ENCODE data around the gene ARID3A.
"Not testable (repeated sequence)": the region's sequence is repeated elsewhere in the genome, so short reads cannot be mapped to it uniquely, and the experiment has no call there.

ARID3A gene

GRCh38 chr19:887072-887471 is 38.8 kb upstream of the ARID3A start:
- no peak overlapping the region for H3K27ac ChIP-seq
- no peaks in the 10 kb centered on the region for H3K9me3 ChIP-seq
- H3K27me3 ChIP-seq, result no peaks in the 10 kb centered on the region
- no peak overlapping the region for H3K4me3 ChIP-seq (ENCODE audit: low read depth in 1 of 2, low read length in 1 of 2)
- TF ChIP-seq CTCF (IDR thresholded peaks at IDR 0.05), result no peak
- H3K36me3 ChIP-seq, result peaks cover 89% of the 10 kb centered on the region
- H3K4me1 ChIP-seq (ENCODE audit: control insufficient read depth in 1 of 2, insufficient read depth in 1 of 2, low read depth in 1 of 2, low read length in 1 of 2), result peaks cover 2 to 7% of the 10 kb centered on the region in 2 experiments

GRCh38 chr19:887599-887998 is 38.2 kb upstream of the ARID3A start:
- Histone ChIP-seq H3K27ac (no peak overlapping the region), H3K27me3 (no peaks in the 10 kb centered on the region), H3K4me1 (ENCODE audit: control insufficient read depth in 1 of 2, insufficient read depth in 1 of 2, low read depth in 1 of 2, low read length in 1 of 2) (peaks cover 6 to 12% of the 10 kb centered on the region in 2 experiments), H3K9me3 (no peaks in the 10 kb centered on the region), H3K4me3 (ENCODE audit: low read depth in 1 of 2, low read length in 1 of 2) (no peak overlapping the region), H3K36me3 (peaks cover 84% of the 10 kb centered on the region)
- TF ChIP-seq CTCF (IDR thresholded peaks at IDR 0.05), result no peak

- H3K4me3 ChIP-seq (ENCODE audit: low read depth in 1 of 2, low read length in 1 of 2), result no peak overlapping the region
- peaks cover 14 to 20% of the 10 kb centered on the region in 2 experiments for H3K4me1 ChIP-seq (ENCODE audit: control insufficient read depth in 1 of 2, insufficient read depth in 1 of 2, low read depth in 1 of 2, low read length in 1 of 2)
- no peaks in the 10 kb centered on the region for H3K9me3 ChIP-seq
- peaks cover 72% of the 10 kb centered on the region for H3K36me3 ChIP-seq
- H3K27ac ChIP-seq, result no peak overlapping the region
- H3K27me3 ChIP-seq, result no peaks in the 10 kb centered on the region
- no peak for TF ChIP-seq CTCF (IDR thresholded peaks at IDR 0.05)
Observed at GRCh38 chr19:888581-889385, 37.1 kb upstream of the ARID3A start.

GRCh38 chr19:889662-890295 is 36.1 kb upstream of the ARID3A start:
- no peaks in the 10 kb centered on the region for H3K27me3 ChIP-seq
- H3K4me3 ChIP-seq (ENCODE audit: low read depth in 1 of 2, low read length in 1 of 2), result no peak overlapping the region
- no peaks in the 10 kb centered on the region for H3K9me3 ChIP-seq
- peaks cover 21 to 23% of the 10 kb centered on the region in 2 experiments for H3K4me1 ChIP-seq (ENCODE audit: control insufficient read depth in 1 of 2, insufficient read depth in 1 of 2, low read depth in 1 of 2, low read length in 1 of 2)
- H3K27ac ChIP-seq, result no peak overlapping the region
- TF ChIP-seq CTCF (IDR thresholded peaks at IDR 0.05), result no peak
- H3K36me3 ChIP-seq, result peaks cover 62% of the 10 kb centered on the region

- peaks cover 21 to 23% of the 10 kb centered on the region in 2 experiments for H3K4me1 ChIP-seq (ENCODE audit: control insufficient read depth in 1 of 2, insufficient read depth in 1 of 2, low read depth in 1 of 2, low read length in 1 of 2)
- H3K4me3 ChIP-seq (ENCODE audit: low read depth in 1 of 2, low read length in 1 of 2), result no peak overlapping the region
- H3K27me3 ChIP-seq, result no peaks in the 10 kb centered on the region
- H3K36me3 ChIP-seq, result peaks cover 55% of the 10 kb centered on the region
- no peak for TF ChIP-seq CTCF (IDR thresholded peaks at IDR 0.05)
- no peaks in the 10 kb centered on the region for H3K9me3 ChIP-seq
- H3K27ac ChIP-seq, result no peak overlapping the region
Observed at GRCh38 chr19:890831-891230, 35.0 kb upstream of the ARID3A start.

- Histone ChIP-seq H3K36me3 (peaks cover 55% of the 10 kb centered on the region), H3K27ac (peak overlapping the region; percentile 94), H3K4me1 (ENCODE audit: control insufficient read depth in 1 of 2, insufficient read depth in 1 of 2, low read depth in 1 of 2, low read length in 1 of 2) (peaks cover 21 to 23% of the 10 kb centered on the region in 2 experiments), H3K4me3 (ENCODE audit: low read depth in 1 of 2, low read length in 1 of 2) (peak overlapping the region in 1 of 2 experiments; percentile 82)
- not testable (repeated sequence) for H3K9me3 ChIP-seq, H3K27me3 ChIP-seq
Observed at GRCh38 chr19:891421-892200, 34.2 kb upstream of the ARID3A start.
